Tibial nerve (tissue), 4 donors: ENCODE measurements around the gene CTPS2. TPM values are rescaled to one million over a fixed set of nuclear protein-coding genes. Genes with fewer than 3 reads are reported as not detected.

Experiments used
- DNase-seq, 2 donors: peaks; one replicate each; pipeline ENCODE4 v3.0.0-alpha.2; 2019; ENCODE audit warnings: low spot score in 2 of 2
- H3K27ac ChIP-seq, 4 donors: fragments of 200-600 bp; sonication (generic) in 3 of 4; one replicate each; pipeline ENCODE4 v1.5.1; 2017 to 2019; ENCODE audit warnings: mild to moderate bottlenecking in 1 of 4
- H3K27me3 ChIP-seq, 2 donors: fragments of 200-600 bp; sonication (generic) in 1 of 2; one replicate each; pipeline versions ENCODE4 v1.5.1 to v1.6.0; 2017 to 2019
- H3K36me3 ChIP-seq, 3 donors: fragments of 200-600 bp; sonication (generic); one replicate each; pipeline ENCODE4 v1.5.1; 2018 to 2019
- H3K4me1 ChIP-seq, 4 donors: fragments of 200-600 bp; sonication (generic) in 3 of 4; one replicate each; pipeline ENCODE4 v1.5.1; 2017 to 2019
- H3K4me3 ChIP-seq, 4 donors: fragments of 200-600 bp; sonication (generic) in 3 of 4; one replicate each; pipeline ENCODE4 v1.5.1; 2017 to 2019; ENCODE audit warnings: mild to moderate bottlenecking in 1 of 4, moderate library complexity in 1 of 4
- H3K9me3 ChIP-seq, 4 donors: fragments of 200-600 bp; sonication (generic) in 3 of 4; one replicate each; pipeline ENCODE4 v1.5.1; 2017 to 2019
- EP300 ChIP-seq, 2 donors: sonication (generic); formaldehyde crosslinking; IDR thresholded peaks; one replicate each; pipeline ENCODE4 v1.6.1; 2017; ENCODE audit warnings: antibody characterized with exemption in 2 of 2, mild to moderate bottlenecking in 1 of 2
- POLR2A ChIP-seq, 2 donors: fragments of 450-650 bp; IDR thresholded peaks; one replicate each; pipeline ENCODE4 v1.6.1; 2017; ENCODE audit warnings: antibody characterized with exemption in 2 of 2, mild to moderate bottlenecking in 2 of 2, moderate library complexity in 2 of 2
- WGBS, 2 donors: methylation state at CpG; one replicate each; pipeline ENCODE4 v1.1.5; 2018; 5-methylcytosine and 5-hydroxymethylcytosine counted together
- total RNA-seq, 4 donors: library from RNA; depleted of rRNA; stranded (reverse); fragments of >200 nt; gene quantifications; one replicate each; pipeline ENCODE4 v1.1.0, GENCODE V29; 2016
- TF ChIP-seq, protein P1 (sequence below), 5 experiments: fragments of 200-600 bp in 3 of 5; fragments of 450-650 bp in 2 of 5; sonication (generic) in 3 of 5; IDR thresholded peaks; one replicate each; pipeline ENCODE4 v1.5.1; 2016 to 2019; ENCODE audit warnings: antibody characterized with exemption in 5 of 5, mild to moderate bottlenecking in 3 of 5, moderate library complexity in 2 of 5

CTPS2 gene
- total RNA-seq, 4 donors from 2014 or later = 15.9 to 27.5 (median 18.7) TPM

DNA sequence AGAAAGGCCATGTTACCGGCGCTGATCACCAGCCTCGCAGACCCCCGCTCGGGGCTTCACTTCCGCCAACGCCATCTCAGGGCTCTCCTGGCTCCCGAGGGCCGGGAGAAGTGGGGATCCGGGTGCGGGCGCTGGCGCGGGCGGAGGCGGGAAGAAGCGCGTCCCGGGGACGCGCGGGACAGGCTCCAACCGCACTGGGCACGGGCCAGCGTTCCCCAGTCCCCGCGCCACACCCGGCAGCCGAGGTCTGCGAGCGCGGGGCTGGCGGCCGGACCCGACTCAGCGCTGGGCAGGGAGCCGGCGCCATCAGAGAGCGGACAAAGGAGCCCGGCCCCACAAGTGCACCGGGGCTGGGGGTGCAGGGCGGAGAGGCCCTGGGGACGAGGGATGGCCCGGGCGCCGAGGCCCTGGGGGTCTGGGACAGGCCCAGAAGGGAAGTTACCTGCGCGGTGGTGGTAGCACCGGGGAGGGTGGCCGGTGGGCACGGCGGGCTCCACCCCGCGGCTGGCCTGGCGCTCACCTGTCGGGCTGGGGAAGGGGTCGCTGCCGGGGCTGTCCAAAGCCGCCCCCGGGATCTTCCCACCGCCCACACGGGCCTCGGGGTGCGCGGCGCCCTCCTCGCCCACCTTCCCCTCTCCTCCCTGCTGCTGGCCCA lies 449 bp downstream of the CTPS2 start:
- peaks cover 0 to 9% (median 0%) of the 10 kb centered on the region in 3 donors for H3K36me3 ChIP-seq
- peaks cover 0 to 4% (median 0%) of the 10 kb centered on the region in 4 donors for H3K4me1 ChIP-seq
- DNase-seq = no peak
- no peaks in the 10 kb centered on the region for H3K9me3 ChIP-seq
- peak overlapping the region; percentile 47 to 87 (median 78) for H3K4me3 ChIP-seq
- 0 to 1% methylated on average over 3 to 23 of the region's 67 CpGs for WGBS, 2 donors
- H3K27ac ChIP-seq = peak overlapping the region; percentile 75 to 95 (median 90)
- H3K27me3 ChIP-seq = peaks cover 0 to 43% of the 10 kb centered on the region in 2 donors
- TF ChIP-seq POLR2A (IDR thresholded peaks at IDR 0.05) (no peak), EP300 (IDR thresholded peaks at IDR 0.05) (no peak)
- TF ChIP-seq, protein P1, sequence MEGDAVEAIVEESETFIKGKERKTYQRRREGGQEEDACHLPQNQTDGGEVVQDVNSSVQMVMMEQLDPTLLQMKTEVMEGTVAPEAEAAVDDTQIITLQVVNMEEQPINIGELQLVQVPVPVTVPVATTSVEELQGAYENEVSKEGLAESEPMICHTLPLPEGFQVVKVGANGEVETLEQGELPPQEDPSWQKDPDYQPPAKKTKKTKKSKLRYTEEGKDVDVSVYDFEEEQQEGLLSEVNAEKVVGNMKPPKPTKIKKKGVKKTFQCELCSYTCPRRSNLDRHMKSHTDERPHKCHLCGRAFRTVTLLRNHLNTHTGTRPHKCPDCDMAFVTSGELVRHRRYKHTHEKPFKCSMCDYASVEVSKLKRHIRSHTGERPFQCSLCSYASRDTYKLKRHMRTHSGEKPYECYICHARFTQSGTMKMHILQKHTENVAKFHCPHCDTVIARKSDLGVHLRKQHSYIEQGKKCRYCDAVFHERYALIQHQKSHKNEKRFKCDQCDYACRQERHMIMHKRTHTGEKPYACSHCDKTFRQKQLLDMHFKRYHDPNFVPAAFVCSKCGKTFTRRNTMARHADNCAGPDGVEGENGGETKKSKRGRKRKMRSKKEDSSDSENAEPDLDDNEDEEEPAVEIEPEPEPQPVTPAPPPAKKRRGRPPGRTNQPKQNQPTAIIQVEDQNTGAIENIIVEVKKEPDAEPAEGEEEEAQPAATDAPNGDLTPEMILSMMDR (IDR thresholded peaks at IDR 0.05) = no peak

- Histone ChIP-seq H3K27ac (peak overlapping the region; percentile 75 to 95 (median 90)), H3K4me1 (peaks cover 0 to 4% (median 0%) of the 10 kb centered on the region in 4 donors), H3K36me3 (peaks cover 0 to 9% (median 0%) of the 10 kb centered on the region in 3 donors), H3K9me3 (no peaks in the 10 kb centered on the region), H3K4me3 (peak overlapping the region; percentile 47 to 87 (median 78)), H3K27me3 (peaks cover 0 to 43% of the 10 kb centered on the region in 2 donors)
- TF ChIP-seq EP300 (IDR thresholded peaks at IDR 0.05) (no peak), POLR2A (IDR thresholded peaks at IDR 0.05) (no peak)
- TF ChIP-seq, protein P1 (IDR thresholded peaks at IDR 0.05) = no peak
- 41 to 49% methylated on average over 9 of the region's 9 CpGs for WGBS, 2 donors
- no peak for DNase-seq
These were observed 1.2 kb downstream of the CTPS2 start for GRCh38 chrX:16711219-16711811.

DNA sequence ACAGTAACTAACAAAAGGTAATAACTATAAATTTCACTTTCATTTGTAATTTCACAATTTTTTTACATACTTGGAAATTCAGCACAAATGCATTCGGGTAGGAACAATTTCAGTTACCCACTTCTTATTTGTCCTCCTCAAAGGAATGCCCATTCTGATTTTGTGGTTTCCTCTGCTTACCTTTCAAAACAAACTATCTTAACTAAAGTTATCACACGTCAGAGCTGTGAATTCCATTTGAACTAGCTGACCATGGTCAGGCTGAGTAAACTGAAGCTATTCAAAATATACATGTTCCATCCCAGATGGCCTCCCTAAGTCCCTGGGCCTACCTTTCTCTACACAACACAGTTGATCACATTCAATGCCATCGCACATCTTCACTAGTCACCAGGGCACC lies 4.5 kb downstream of the CTPS2 start:
- peaks cover 0 to 4% (median 0%) of the 10 kb centered on the region in 4 donors for H3K4me1 ChIP-seq
- TF ChIP-seq, protein P1 (IDR thresholded peaks at IDR 0.05) = no peak
- TF ChIP-seq POLR2A (IDR thresholded peaks at IDR 0.05) (no peak), EP300 (IDR thresholded peaks at IDR 0.05) (no peak)
- H3K36me3 ChIP-seq = peaks cover 0 to 9% (median 0%) of the 10 kb centered on the region in 3 donors
- WGBS, 2 donors = 86 to 93% methylated on average over 3 of the region's 3 CpGs
- no peak for DNase-seq
- no peak overlapping the region for H3K4me3 ChIP-seq
- H3K27ac ChIP-seq = no peak overlapping the region
- peaks cover 0 to 35% of the 10 kb centered on the region in 2 donors for H3K27me3 ChIP-seq
- no peaks in the 10 kb centered on the region for H3K9me3 ChIP-seq

DNA sequence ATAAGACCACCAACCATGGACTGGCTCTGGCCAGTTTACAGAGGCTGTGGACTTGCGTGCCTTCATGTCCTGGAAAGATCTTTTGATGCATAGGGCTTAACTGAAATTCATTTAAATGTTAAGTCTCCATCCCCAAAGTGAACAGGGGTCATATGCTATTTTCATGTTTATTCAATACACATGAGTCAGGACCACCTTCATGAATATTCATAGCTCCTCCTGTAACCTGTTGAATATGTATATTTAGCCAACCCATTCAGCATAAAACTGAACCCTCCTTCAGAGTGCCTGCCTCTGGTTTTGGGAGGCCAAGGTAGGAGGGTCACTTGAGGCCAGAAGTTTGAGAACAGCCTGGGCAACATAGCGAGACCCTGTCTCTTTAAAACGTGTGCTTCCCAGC lies 7.1 kb downstream of the CTPS2 start:
- H3K27me3 ChIP-seq = peaks cover 0 to 15% of the 10 kb centered on the region in 2 donors
- H3K4me3 ChIP-seq = no peak overlapping the region
- no peak overlapping the region for H3K27ac ChIP-seq
- DNase-seq = no peak
- H3K4me1 ChIP-seq = no peaks in the 10 kb centered on the region
- 84 to 92% methylated on average over 3 of the region's 3 CpGs for WGBS, 2 donors
- H3K9me3 ChIP-seq = no peaks in the 10 kb centered on the region
- peaks cover 0 to 9% (median 0%) of the 10 kb centered on the region in 3 donors for H3K36me3 ChIP-seq
- TF ChIP-seq POLR2A (IDR thresholded peaks at IDR 0.05) (no peak), EP300 (IDR thresholded peaks at IDR 0.05) (no peak)
- TF ChIP-seq, protein P1 (IDR thresholded peaks at IDR 0.05) = no peak
